ENCODE data around the gene OVCA2. TPM values are rescaled to one million over a fixed set of nuclear protein-coding genes. Genes with fewer than 3 reads are reported as not detected.
A peak's percentile ranks its signal among the peaks of the same experiment; 100 is the strongest.

OVCA2 gene
- total and polyA plus RNA-seq, 2 donors from 2014 or later: 22.9 to 63.6 TPM

DNA sequence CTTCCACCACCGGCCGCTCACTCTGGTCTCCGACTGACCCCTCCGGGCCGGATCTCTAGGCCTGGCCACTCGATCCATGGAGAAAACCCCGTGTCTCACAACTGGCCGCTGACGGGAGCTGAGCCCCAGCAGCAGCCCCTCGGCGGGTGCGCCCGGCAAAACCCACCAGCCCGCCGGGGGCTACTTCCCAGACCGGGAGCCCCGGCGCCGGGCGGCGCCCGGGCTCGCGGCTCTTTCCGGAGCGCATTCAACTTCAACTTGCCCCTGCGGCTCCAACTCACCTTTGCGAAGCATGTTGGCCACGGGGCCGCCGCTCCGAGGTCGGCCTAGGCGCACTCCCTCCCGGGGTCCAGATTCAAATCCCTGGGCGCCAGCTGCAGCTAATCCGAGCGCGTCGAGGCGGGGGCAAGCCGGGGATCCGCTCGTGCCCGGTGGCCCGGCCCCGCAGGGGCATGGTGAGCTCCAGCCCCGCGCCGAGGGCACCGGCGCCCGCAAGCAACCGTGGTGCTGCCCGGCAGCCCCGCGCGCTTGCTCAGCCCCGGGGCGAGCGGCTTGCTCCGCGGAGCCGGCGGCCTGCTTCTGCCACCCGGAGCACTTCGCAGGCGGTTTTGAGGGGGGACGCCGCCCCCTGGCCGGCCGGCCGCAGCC, 17.1 kb upstream of the OVCA2 start:
- Histone ChIP-seq H3K4me1 (ENCODE audit: control insufficient read depth in 2 of 3, insufficient read depth in 2 of 3, low read depth in 1 of 3, low read length in 3 of 3) (peaks cover 0 to 12% (median 0%) of the 10 kb centered on the region in 3 donors), H3K27me3 (ENCODE audit: control insufficient read depth, insufficient read depth, low read length) (peaks cover 2% of the 10 kb centered on the region), H3K36me3 (ENCODE audit: control insufficient read depth in 2 of 3, insufficient read depth in 3 of 3, low read length in 3 of 3) (no peaks in the 10 kb centered on the region), H3K9ac (ENCODE audit: low read length in 3 of 3) (no peak overlapping the region), H3K9me3 (ENCODE audit: control insufficient read depth in 2 of 3, insufficient read depth in 1 of 3, low read length in 3 of 3) (no peaks in the 10 kb centered on the region), H3K4me3 (ENCODE audit: low read length in 3 of 3) (peak overlapping the region in 2 of 3 donors; percentile 29 to 39), H3K27ac (ENCODE audit: low read depth in 2 of 2, low read length in 2 of 2) (no peak overlapping the region)
- intact Hi-C loops (cut with DNase I): loop anchor here (5.0 kb wide), 1 partner anchor 112 kb away; no protein-coding TSS in a partner anchor
- FAIRE-seq (no peak), DNase-seq (no peak)
- TF ChIP-seq, protein P1, sequence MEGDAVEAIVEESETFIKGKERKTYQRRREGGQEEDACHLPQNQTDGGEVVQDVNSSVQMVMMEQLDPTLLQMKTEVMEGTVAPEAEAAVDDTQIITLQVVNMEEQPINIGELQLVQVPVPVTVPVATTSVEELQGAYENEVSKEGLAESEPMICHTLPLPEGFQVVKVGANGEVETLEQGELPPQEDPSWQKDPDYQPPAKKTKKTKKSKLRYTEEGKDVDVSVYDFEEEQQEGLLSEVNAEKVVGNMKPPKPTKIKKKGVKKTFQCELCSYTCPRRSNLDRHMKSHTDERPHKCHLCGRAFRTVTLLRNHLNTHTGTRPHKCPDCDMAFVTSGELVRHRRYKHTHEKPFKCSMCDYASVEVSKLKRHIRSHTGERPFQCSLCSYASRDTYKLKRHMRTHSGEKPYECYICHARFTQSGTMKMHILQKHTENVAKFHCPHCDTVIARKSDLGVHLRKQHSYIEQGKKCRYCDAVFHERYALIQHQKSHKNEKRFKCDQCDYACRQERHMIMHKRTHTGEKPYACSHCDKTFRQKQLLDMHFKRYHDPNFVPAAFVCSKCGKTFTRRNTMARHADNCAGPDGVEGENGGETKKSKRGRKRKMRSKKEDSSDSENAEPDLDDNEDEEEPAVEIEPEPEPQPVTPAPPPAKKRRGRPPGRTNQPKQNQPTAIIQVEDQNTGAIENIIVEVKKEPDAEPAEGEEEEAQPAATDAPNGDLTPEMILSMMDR (IDR thresholded peaks at IDR 0.05; ENCODE audit: borderline replicate concordance, extremely low read depth, insufficient read depth): no peak

DNA sequence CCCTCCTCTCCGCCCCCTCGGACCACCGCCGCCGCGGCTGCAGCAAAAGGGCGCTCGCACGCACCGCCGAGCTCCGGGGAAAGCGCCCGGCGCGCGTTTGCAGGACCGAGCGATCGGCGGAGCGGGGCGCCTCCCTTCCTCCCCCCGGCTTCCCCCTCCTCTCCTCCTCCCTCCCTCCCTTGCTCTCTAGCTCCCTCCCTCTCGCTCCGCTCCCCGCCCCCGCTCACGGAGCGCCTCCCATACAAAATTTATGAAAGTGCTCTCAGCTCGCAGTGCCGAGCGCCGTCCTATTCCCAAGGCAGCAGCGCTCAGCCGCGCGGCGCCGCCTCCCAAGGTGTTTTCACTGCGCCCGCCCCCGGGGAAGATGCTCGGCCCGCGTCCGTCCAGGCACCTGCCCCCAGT, 16.6 kb upstream of the OVCA2 start, which contains the start of gene RTN4RL1:
Gene RTN4RL1 (minus strand): TSS at position 115 of the 402 bp plus-strand sequence. CDS start 469 bp downstream, outside the sequence.
- H3K4me3 ChIP-seq (ENCODE audit: low read length in 3 of 3): peak within 1 kb of the TSS in 2 of 3 donors; percentile 34 to 39
- TF ChIP-seq, protein P1 (IDR thresholded peaks at IDR 0.05; ENCODE audit: borderline replicate concordance, extremely low read depth, insufficient read depth): no peak
- H3K27ac ChIP-seq (ENCODE audit: low read depth in 2 of 2, low read length in 2 of 2): peak within 1 kb of the TSS in 1 of 2 donors; percentile 43
- FAIRE-seq (no peak), DNase-seq (peak; percentile 75 to 93 (median 85))
- H3K27me3 ChIP-seq (ENCODE audit: control insufficient read depth, insufficient read depth, low read length): peaks cover 2% of the 10 kb centered on the region
- no peaks in the 10 kb centered on the region for H3K36me3 ChIP-seq (ENCODE audit: control insufficient read depth in 2 of 3, insufficient read depth in 3 of 3, low read length in 3 of 3)
- H3K4me1 ChIP-seq (ENCODE audit: control insufficient read depth in 2 of 3, insufficient read depth in 2 of 3, low read depth in 1 of 3, low read length in 3 of 3): peaks cover 0 to 12% (median 0%) of the 10 kb centered on the region in 3 donors
- H3K9me3 ChIP-seq (ENCODE audit: control insufficient read depth in 2 of 3, insufficient read depth in 1 of 3, low read length in 3 of 3): no peaks in the 10 kb centered on the region
- intact Hi-C loops (cut with DNase I): loop anchor here (5.0 kb wide), 1 partner anchor 113 kb away; no protein-coding TSS in a partner anchor
- H3K9ac ChIP-seq (ENCODE audit: low read length in 3 of 3): no peak within 1 kb of the TSS

DNA sequence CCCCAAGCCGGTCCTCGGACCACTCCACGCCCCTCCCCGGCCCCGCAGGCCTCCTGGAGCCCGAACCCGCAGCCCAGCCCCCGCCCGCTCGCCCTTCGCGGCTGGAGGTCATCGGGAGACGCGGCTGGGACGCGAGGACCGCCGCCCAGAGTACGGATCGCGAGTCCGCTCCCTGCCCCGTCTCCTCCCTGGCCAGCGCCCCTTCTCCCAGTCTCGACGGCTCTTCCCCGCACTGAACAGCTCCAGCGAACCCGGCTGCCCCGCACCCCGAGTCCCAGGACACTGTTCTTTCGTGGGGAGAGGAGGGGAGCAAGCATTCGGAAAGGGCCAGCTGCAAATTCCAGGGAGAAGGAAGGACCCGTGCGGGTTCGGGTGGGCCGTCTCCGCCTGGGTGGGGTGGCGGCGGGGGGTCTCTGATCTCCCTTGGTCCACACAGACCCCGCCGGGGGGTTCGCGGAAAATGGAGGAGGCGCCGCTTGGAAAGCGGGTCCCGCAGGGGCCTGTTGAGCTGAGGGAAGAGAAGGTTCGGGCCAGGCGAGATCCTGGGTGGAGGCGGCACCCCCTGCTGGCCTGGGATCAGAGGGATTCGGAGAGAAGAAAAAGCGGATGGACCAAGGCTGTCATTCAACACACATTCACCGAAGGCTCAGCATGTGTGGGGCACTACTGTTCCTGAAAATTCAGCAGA, 16.1 kb upstream of the OVCA2 start:
- H3K9me3 ChIP-seq (ENCODE audit: control insufficient read depth in 2 of 3, insufficient read depth in 1 of 3, low read length in 3 of 3): no peaks in the 10 kb centered on the region
- TF ChIP-seq, protein P1 (IDR thresholded peaks at IDR 0.05; ENCODE audit: borderline replicate concordance, extremely low read depth, insufficient read depth): peak; percentile 72
- no peak for FAIRE-seq
- H3K4me1 ChIP-seq (ENCODE audit: control insufficient read depth in 2 of 3, insufficient read depth in 2 of 3, low read depth in 1 of 3, low read length in 3 of 3): peaks cover 0 to 15% (median 3%) of the 10 kb centered on the region in 3 donors
- H3K36me3 ChIP-seq (ENCODE audit: control insufficient read depth in 2 of 3, insufficient read depth in 3 of 3, low read length in 3 of 3): no peaks in the 10 kb centered on the region
- DNase-seq: peak; percentile 85 to 89 (median 86)
- intact Hi-C loops (cut with DNase I): loop anchor here (5.0 kb wide), 1 partner anchor 113 kb away; no protein-coding TSS in a partner anchor
- H3K27ac ChIP-seq (ENCODE audit: low read depth in 2 of 2, low read length in 2 of 2): peak overlapping the region in 1 of 2 donors; percentile 43
- peak overlapping the region in 2 of 3 donors; percentile 34 to 39 for H3K4me3 ChIP-seq (ENCODE audit: low read length in 3 of 3)
- H3K9ac ChIP-seq (ENCODE audit: low read length in 3 of 3): no peak overlapping the region
- H3K27me3 ChIP-seq (ENCODE audit: control insufficient read depth, insufficient read depth, low read length): peaks cover 2% of the 10 kb centered on the region
